LHCN-M2 (cell line): ENCODE data around the gene SMG6. TPM values are rescaled to one million over a fixed set of nuclear protein-coding genes. Genes with fewer than 3 reads are reported as not detected.

Experiments used
- DNase-seq: peaks from one replicate; pipeline ENCODE4 v3.0.0-alpha.2; 2012; ENCODE audit warnings: low read depth
- total RNA-seq: library from RNA; depleted of rRNA; stranded (reverse); fragments of >200 nt; gene quantifications from 2 replicates; pipeline ENCODE4 v1.2.3, GENCODE V29; 2014

Gene SMG6
- total RNA-seq, 1 experiment from 2014 or later: 35.5 TPM

DNA sequence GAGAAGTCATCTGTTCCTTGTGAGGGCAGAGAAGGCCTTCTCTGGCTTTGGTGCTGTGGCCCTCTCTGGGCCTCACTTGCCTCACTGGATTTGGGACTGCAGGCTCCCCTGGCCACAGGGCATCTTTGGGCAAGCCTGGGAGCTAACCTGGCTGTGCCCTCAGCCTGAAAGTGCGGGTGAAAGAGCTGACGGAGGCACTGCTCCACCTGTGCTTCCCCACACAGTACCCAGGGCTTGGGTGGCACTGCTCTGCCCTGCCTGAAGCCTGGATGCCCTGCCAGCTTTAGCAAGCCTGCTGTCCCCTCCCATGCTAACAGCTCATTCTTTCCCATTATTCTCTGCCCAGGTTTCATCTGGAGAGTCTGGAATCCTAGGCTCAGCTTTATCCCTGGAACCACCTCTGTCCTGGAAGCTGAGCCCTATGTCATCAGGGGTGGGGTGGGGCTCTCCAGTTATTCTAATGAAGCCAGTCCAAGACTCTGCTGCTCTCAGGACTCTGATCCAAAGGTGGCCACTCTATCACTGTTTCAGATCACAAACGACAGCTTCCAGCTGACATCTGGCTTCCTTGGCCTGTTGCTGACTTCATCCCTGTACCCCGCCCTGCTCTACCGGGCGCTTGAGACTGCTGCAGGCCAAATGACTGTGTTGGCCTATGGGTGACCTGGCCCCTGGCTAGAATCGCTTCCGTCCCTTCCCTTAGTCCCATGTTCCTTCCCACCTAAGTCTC is 219.4 kb downstream of the SMG6 start:
- DNase-seq: no peak

- no peak for DNase-seq
Observed at GRCh38 chr17:2083613-2084035, 220.0 kb downstream of the SMG6 start.

DNA sequence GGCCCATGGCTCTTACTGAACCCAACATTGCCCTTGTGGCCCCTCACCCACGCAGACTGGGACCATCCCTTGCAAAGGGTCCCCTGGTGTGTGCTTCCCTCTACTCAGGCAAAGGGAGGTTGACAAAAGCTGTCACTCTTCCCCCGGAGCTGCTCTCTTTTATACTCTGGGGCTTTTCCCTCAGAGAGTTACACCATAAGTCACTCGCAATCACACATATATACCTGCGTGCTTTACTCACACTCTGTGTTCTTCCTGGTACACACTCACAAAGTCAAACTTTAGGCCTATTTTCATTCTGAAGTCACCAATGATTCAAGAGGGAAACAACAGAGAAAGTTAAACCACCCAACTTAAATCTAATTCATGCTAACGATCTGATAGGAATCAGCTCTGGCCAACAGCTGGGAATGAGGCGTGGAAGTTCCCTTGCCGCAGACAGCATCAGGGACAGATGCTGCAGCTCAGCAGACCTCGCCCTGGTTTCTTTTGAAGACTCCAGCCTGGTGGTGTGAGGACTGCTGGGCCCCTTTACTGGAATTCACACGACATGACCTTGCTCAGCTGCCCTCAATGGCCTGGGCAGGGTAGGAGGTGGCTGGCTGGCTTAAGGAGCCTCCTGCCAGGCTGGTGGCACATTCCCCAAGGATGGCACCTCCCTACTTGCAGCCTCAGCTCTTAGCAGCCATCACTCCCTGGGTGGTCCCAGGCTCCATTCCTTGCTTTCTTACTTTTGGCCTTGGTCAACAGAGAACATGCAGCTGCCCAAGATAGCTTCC is 221.4 kb downstream of the SMG6 start:
- peak; percentile 88 for DNase-seq

DNA sequence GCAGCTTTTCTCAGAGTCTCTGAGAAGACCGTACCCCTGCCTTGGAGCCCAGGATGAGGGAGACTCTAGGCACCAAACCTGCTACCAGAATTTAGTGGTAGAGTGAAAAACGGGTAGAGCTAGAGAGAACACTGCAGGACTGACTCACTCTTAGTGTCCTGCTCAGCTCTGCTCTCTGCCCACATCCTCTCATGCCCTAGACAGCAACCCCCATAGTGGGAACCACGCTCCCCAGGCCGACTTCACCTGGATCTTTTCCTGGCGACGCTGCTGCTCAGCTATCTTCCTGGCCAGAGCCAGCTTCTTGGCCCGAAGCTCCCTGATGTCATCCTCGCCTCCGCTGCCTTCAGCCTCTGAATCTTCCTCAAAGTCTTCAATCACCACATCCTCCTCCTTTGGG is 222.0 kb downstream of the SMG6 start:
- DNase-seq: peak; percentile 77

- DNase-seq: no peak
Observed at GRCh38 chr17:2077040-2077439, 226.5 kb downstream of the SMG6 start.

DNA sequence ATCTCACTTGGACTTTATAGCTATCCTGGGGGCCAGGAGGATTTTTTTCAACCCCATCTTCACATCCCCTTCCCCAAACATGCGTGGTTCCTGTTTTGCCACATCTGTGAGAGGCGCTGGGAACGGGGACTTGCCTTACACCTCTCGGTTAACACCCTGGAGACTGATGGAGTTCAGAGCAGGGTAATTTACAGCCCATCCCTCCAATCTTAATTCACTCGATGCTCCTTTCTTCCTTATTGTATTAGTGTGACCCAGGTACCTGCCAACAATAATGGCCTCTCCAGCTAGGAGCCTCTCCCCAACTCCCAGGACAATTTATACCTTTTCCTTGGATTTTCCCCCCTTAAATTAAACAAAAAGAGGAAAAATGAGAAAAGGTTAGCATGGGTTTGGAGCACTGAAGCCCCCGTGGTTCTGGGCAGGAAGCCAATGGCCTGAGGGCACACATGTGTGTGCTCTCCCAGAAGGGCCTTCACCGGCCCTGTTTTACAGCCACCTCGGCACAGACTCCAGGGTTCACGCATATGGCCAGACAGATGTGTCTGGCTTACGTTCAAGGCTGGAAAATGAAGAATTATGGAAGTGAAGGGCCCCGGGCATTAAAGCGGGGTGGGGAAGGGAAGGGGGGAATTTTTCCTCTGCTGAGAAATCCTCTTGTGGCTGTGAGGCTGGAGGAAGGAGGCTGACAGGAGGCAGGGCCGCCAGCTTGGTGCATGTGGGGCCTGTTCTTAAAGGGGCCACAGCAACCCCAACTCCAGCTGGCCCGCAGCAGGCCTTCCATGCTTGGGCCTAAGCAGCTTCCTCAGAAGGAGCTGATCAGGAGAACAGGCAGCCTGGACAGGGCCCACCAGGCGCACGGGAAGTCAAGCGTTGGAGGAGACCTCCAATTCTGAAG is 227.2 kb downstream of the SMG6 start:
- DNase-seq: no peak

- no peak for DNase-seq
Observed at GRCh38 chr17:2075336-2076086, 228.1 kb downstream of the SMG6 start.

DNA sequence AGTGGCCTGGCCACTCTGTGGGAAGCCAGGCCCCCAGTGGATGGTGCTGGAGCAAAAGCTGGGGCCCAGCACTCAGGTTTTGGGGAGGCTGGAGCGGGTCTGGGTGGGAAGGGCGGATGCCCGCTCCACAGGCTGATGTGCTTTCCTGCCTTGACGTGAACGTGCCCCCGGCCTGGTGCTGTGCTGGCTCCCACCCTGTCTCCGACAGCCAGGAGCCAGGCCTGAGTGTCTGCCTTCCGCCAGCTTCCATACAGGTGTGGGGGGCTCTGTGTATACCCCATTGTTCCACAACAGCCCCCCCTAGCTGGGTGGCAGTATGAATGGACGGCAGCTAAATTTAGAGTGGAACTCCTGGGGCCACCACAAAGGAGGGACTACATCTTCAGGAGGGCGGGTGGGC is 228.7 kb downstream of the SMG6 start:
- no peak for DNase-seq

DNA sequence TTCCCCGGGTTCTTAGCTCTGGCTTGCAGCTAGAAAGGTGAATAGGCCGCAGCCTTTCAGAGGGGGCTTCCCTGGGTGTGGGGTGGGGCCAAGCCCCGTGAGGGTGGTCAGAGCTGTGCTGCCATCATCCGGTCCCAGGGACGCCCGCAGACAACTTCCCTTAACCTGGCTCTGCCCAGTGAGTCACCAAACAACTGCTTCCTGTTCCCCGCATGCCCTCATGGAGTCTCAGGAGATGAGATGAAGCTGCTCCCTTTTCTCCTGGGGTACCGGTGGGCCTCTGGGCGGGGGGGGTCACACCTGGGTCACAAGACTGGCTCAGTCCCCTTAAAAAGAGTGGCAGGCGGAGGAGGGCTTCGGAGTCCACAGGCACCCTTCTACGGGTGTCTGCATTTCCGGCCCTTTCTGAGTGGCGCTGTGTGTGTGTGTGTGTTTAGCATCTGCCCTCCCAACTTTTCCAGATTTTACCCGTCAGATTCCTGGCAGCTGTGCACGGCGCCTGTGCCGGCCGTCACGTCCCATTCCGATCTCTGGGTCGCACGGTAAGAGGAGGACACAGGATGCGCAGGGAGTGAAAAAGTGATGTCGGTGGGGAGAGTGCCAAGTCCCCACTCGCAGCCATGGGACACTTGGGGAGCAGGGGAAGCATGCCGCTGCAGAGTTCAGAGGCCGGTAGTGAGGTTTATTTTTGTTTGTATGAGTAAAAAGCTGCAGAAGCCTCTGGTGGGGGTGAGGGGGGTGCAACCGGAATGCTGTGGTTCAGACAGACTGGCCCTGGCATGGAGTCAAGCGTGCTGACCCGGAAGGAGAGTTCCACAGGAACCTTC is 231.9 kb downstream of the SMG6 start:
- DNase-seq: peak; percentile 83

GRCh38 chr17:2071024-2071385 is 232.6 kb downstream of the SMG6 start:
- no peak for DNase-seq

- DNase-seq: no peak
Observed at GRCh38 chr17:2070241-2071023, 233.2 kb downstream of the SMG6 start.

DNA sequence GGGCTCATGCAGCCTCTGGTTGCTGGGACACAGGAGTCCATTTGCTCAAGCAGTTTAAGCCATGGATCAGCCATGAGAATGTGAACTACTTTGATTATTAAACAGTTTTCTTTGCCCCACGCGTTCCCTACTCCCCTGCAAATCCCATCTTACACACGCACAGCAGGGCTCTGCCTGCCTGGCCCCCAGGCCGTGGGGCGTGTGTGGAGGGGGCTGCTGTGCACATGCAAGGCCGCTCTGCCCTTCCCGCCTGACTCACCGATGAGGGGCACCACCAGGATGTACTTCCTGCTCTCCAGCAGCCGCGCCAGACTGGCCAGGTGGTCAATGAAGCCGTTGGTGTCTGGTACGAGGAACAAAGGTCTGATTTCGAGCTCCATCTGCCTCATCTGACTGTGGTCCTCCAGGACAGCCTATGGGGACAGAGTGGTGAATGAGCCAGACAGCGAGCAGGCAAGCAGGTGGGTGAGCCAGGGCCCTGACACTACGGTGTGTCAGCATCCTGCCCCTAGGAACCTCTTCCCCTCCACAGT is 235.0 kb downstream of the SMG6 start:
- DNase-seq: peak; percentile 84

- DNase-seq: peak; percentile 66
Observed at GRCh38 chr17:2068031-2068518, 235.5 kb downstream of the SMG6 start.

DNA sequence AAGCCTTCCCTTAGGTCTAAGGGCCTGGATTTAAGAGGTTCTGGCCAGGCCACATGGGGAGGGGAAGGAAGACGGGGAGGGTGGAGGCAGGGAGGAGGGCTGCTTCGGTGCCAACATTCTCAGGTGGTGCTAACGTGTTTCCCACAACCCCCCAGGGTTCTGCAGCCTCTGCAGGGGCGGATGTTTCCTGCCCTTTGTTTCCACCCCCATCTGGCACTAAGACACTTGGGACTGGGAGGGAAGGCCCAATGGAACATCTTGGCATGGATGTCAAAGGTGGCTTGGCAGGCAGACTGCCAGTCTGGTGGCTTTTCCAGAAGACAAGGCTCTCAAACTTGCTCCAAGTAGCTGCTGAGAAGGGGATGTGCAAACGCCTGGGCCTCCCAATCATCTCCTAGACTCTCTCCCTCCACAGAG is 236.0 kb downstream of the SMG6 start:
- no peak for DNase-seq

GRCh38 chr17:2067048-2067561 is 236.5 kb downstream of the SMG6 start:
- DNase-seq: no peak

DNA sequence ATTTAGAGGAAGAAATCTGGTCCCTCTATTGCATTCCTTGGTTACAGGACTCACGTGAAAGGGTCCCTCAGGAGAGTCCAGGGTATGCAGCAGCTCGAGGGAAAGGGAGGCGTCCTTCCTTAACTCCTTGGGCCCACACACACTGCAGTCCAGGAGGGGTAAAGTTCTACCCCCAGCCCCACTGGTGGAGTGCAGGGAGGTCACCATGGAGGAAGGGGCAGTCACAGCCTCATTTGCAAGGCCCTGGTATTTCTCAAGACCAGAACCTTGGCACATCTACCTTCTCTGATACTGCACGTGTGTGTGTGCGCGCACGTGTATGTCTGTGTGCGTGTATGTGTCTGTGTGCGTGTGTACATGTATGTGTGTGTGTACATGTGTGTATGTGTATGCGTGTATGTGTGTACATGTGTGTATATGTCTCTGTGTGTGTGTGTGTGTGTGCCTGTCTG is 237.6 kb downstream of the SMG6 start:
- no peak for DNase-seq

- no peak for DNase-seq
Observed at GRCh38 chr17:2064980-2065785, 238.4 kb downstream of the SMG6 start.

- DNase-seq: no peak
Observed at GRCh38 chr17:2064520-2064971, 239.0 kb downstream of the SMG6 start.
